Neural cell (in vitro differentiated cells): ENCODE measurements around the gene DNAJB2. TPM values are rescaled to one million over a fixed set of nuclear protein-coding genes. Genes with fewer than 3 reads are reported as not detected.

Source experiments
- H2AFZ ChIP-seq: fragments of 200-600, 300-800 bp; sonication (generic), shearing (Covaris generic); 2 replicates; pipeline ENCODE4 v1.6.0; 2014; ENCODE audit warnings: low read depth, mild to moderate bottlenecking, antibody characterized with exemption, low read length, moderate library complexity
- H3F3A ChIP-seq: fragments of 200-600 bp; shearing (Covaris generic); 2 replicates; pipeline ENCODE4 v1.6.1; 2016; ENCODE audit warnings: mild to moderate bottlenecking, moderate library complexity, mixed read lengths, antibody characterized with exemption, low read length; ENCODE audit not compliant: insufficient read depth, poor library complexity, severe bottlenecking
- H3K27ac ChIP-seq: fragments of 200-600, 300-800 bp; sonication (generic), shearing (Covaris generic); 2 replicates; pipeline ENCODE4 v1.5.1; 2014; ENCODE audit warnings: mild to moderate bottlenecking, low read length, moderate library complexity
- H3K27me3 ChIP-seq: fragments of 300-800, 200-600 bp; sonication (generic), shearing (Covaris generic); 2 replicates; pipeline ENCODE4 v1.6.0; 2014; ENCODE audit warnings: mild to moderate bottlenecking, low read depth, low read length, moderate library complexity; ENCODE audit not compliant: insufficient read depth
- H3K36me3 ChIP-seq: fragments of 300-800, 200-600 bp; sonication (generic), shearing (Covaris generic); 2 replicates; pipeline ENCODE4 v1.5.1; 2014; ENCODE audit warnings: mild to moderate bottlenecking, antibody characterized with exemption, low read length, moderate library complexity; ENCODE audit not compliant: insufficient read depth
- H3K4me2 ChIP-seq: fragments of 300-800, 200-600 bp; sonication (generic), shearing (Covaris generic); 2 replicates; pipeline ENCODE4 v1.6.0; 2014; ENCODE audit warnings: mild to moderate bottlenecking, low read length
- H3K4me3 ChIP-seq: fragments of 300-800, 200-600 bp; sonication (generic), shearing (Covaris generic); 2 replicates; pipeline ENCODE4 v1.5.1; 2014; ENCODE audit warnings: mild to moderate bottlenecking, low read length, moderate library complexity
- H3K79me2 ChIP-seq: fragments of 200-600 bp; shearing (Covaris generic); replicated peaks from 2 replicates; pipeline ENCODE4 v1.6.0; 2014; ENCODE audit warnings: mild to moderate bottlenecking, low read length, moderate library complexity; ENCODE audit not compliant: insufficient read depth
- H3K9ac ChIP-seq: fragments of 300-800, 200-600 bp; sonication (generic), shearing (Covaris generic); 2 replicates; pipeline ENCODE4 v1.6.1; 2016; ENCODE audit warnings: mild to moderate bottlenecking, low read length, mixed read lengths
- H3K9me2 ChIP-seq: fragments of 200-600 bp; shearing (Covaris generic); 2 replicates; pipeline ENCODE4 v1.6.1; 2016; ENCODE audit warnings: mild to moderate bottlenecking, low read length, mixed read lengths; ENCODE audit not compliant: insufficient read depth
- H3K9me3 ChIP-seq: fragments of 200-600, 300-800 bp; sonication (generic), shearing (Covaris generic); 2 replicates; pipeline ENCODE4 v1.6.1; 2016; ENCODE audit warnings: mild to moderate bottlenecking, mixed run types, low read length, moderate library complexity, mixed read lengths
- H4K20me1 ChIP-seq: fragments of 200-600 bp; shearing (Covaris generic); 2 replicates; pipeline ENCODE4 v1.6.1; 2016; ENCODE audit warnings: mild to moderate bottlenecking, mixed run types; ENCODE audit not compliant: insufficient read depth
- EP300 ChIP-seq: fragments of 450-650 bp; conservative IDR thresholded peaks from 2 replicates; pipeline ENCODE4 v1.6.1; 2014; ENCODE audit warnings: antibody characterized with exemption, mild to moderate bottlenecking, moderate library complexity; ENCODE audit not compliant: poor library complexity, severe bottlenecking
- EZH2 ChIP-seq: fragments of 200-600, 300-800 bp; shearing (Covaris generic), sonication (generic); IDR thresholded peaks from 2 replicates; pipeline ENCODE4 v1.6.1; 2014; ENCODE audit warnings: antibody characterized with exemption, low read length, borderline replicate concordance, mild to moderate bottlenecking; ENCODE audit not compliant: insufficient read depth, poor library complexity, severe bottlenecking
- MXI1 ChIP-seq: fragments of 450-650 bp; conservative IDR thresholded peaks from 2 replicates; pipeline ENCODE4 v1.6.1; 2014; ENCODE audit warnings: antibody characterized with exemption, mild to moderate bottlenecking; ENCODE audit not compliant: poor library complexity, severe bottlenecking
- POLR2AphosphoS5 ChIP-seq: IDR thresholded peaks from 2 replicates; pipeline ENCODE4 v1.6.1; 2012
- RAD21 ChIP-seq: fragments of 450-650 bp; conservative IDR thresholded peaks from 2 replicates; pipeline ENCODE4 v1.6.1; 2014; ENCODE audit warnings: antibody characterized with exemption, mild to moderate bottlenecking, moderate library complexity
- SMC3 ChIP-seq: fragments of 450-650 bp; conservative IDR thresholded peaks from 2 replicates; pipeline ENCODE4 v1.6.1; 2014; ENCODE audit warnings: antibody characterized with exemption, mild to moderate bottlenecking, moderate library complexity; ENCODE audit not compliant: poor library complexity
- TAF1 ChIP-seq: IDR thresholded peaks from 2 replicates; pipeline ENCODE4 v1.6.1; 2012; ENCODE audit warnings: low read depth
- polyA plus RNA-seq: library from polyadenylated mRNA; depleted of rRNA; stranded (reverse); fragments of >200 nt; gene quantifications from 2 replicates; pipeline ENCODE4 v1.2.3, GENCODE V29; 2014
- TF ChIP-seq, protein P1 (sequence below): IDR thresholded peaks from 2 replicates; pipeline ENCODE4 v1.6.1; 2012; ENCODE audit warnings: borderline replicate concordance
- TF ChIP-seq, protein P2 (sequence below): fragments of 450-650 bp; IDR thresholded peaks from 2 replicates; pipeline ENCODE4 v1.5.1; 2014; ENCODE audit warnings: antibody characterized with exemption, mild to moderate bottlenecking, moderate library complexity; ENCODE audit not compliant: poor library complexity, severe bottlenecking

Gene DNAJB2
- polyA plus RNA-seq, 1 donor from 2014 or later, result 145 TPM

- H3K9me2 ChIP-seq, result no peaks in the 10 kb centered on the region
- no peaks in the 10 kb centered on the region for H3K79me2 ChIP-seq
- no peaks in the 10 kb centered on the region for H3K9me3 ChIP-seq
- TF ChIP-seq EP300, result no peak
- no peak for TF ChIP-seq RAD21
- no peak for TF ChIP-seq TAF1
- no peak for TF ChIP-seq POLR2AphosphoS5
- TF ChIP-seq, protein P1, sequence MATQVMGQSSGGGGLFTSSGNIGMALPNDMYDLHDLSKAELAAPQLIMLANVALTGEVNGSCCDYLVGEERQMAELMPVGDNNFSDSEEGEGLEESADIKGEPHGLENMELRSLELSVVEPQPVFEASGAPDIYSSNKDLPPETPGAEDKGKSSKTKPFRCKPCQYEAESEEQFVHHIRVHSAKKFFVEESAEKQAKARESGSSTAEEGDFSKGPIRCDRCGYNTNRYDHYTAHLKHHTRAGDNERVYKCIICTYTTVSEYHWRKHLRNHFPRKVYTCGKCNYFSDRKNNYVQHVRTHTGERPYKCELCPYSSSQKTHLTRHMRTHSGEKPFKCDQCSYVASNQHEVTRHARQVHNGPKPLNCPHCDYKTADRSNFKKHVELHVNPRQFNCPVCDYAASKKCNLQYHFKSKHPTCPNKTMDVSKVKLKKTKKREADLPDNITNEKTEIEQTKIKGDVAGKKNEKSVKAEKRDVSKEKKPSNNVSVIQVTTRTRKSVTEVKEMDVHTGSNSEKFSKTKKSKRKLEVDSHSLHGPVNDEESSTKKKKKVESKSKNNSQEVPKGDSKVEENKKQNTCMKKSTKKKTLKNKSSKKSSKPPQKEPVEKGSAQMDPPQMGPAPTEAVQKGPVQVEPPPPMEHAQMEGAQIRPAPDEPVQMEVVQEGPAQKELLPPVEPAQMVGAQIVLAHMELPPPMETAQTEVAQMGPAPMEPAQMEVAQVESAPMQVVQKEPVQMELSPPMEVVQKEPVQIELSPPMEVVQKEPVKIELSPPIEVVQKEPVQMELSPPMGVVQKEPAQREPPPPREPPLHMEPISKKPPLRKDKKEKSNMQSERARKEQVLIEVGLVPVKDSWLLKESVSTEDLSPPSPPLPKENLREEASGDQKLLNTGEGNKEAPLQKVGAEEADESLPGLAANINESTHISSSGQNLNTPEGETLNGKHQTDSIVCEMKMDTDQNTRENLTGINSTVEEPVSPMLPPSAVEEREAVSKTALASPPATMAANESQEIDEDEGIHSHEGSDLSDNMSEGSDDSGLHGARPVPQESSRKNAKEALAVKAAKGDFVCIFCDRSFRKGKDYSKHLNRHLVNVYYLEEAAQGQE, result no peak
- TF ChIP-seq SMC3, result no peak
- TF ChIP-seq EZH2, result no peak
- TF ChIP-seq MXI1, result no peak
- H4K20me1 ChIP-seq, result no peaks in the 10 kb centered on the region
- no peak overlapping the region for H3K4me3 ChIP-seq
- peaks cover 11% of the 10 kb centered on the region for H3K27me3 ChIP-seq
- H3K27ac ChIP-seq, result no peak overlapping the region
- no peak overlapping the region for H3K4me2 ChIP-seq
- no peak overlapping the region for H2AFZ ChIP-seq
- H3K9ac ChIP-seq, result no peak overlapping the region
- no peaks in the 10 kb centered on the region for H3K36me3 ChIP-seq
- peaks cover under 1% of the 10 kb centered on the region for H3F3A ChIP-seq
Observed at GRCh38 chr2:219272995-219273394, 6.2 kb upstream of the DNAJB2 start.

DNA sequence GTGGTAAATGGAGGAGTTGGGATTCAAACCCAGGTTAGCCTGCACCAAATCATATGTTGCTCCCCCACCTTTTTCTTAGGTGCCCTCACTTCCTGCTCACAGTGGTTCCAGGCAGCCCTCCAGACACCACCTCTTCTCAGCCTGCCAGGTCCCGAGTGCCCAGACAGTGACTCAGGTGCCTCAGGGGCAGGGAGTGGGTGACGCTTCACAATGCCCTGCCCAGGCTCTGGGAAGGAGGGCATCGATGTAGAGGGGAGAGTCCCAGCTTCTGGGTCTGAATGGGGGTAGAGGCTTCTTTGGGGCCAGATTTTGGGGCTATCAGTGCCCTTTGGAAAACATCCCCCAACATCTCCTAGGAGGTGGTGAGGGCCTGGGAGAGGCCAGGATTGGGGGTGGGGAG, 5.2 kb upstream of the DNAJB2 start:
- Histone ChIP-seq H2AFZ (peak overlapping the region; percentile 19), H3K9ac (peak overlapping the region; percentile 44)
- TF ChIP-seq TAF1 (no peak), EP300 (no peak), SMC3 (no peak), MXI1 (no peak), EZH2 (no peak)
- TF ChIP-seq, protein P2, sequence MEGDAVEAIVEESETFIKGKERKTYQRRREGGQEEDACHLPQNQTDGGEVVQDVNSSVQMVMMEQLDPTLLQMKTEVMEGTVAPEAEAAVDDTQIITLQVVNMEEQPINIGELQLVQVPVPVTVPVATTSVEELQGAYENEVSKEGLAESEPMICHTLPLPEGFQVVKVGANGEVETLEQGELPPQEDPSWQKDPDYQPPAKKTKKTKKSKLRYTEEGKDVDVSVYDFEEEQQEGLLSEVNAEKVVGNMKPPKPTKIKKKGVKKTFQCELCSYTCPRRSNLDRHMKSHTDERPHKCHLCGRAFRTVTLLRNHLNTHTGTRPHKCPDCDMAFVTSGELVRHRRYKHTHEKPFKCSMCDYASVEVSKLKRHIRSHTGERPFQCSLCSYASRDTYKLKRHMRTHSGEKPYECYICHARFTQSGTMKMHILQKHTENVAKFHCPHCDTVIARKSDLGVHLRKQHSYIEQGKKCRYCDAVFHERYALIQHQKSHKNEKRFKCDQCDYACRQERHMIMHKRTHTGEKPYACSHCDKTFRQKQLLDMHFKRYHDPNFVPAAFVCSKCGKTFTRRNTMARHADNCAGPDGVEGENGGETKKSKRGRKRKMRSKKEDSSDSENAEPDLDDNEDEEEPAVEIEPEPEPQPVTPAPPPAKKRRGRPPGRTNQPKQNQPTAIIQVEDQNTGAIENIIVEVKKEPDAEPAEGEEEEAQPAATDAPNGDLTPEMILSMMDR, result no peak

More for the DNA sequence above, 5.2 kb upstream of the DNAJB2 start:
- H3K27ac ChIP-seq, result peak overlapping the region; percentile 74
- H3K4me2 ChIP-seq, result no peak overlapping the region
- H3K9me2 ChIP-seq, result no peaks in the 10 kb centered on the region
- peak overlapping the region; percentile 37 for H3K4me3 ChIP-seq
- no peaks in the 10 kb centered on the region for H4K20me1 ChIP-seq
- H3K27me3 ChIP-seq, result peaks cover 11% of the 10 kb centered on the region
- no peaks in the 10 kb centered on the region for H3K9me3 ChIP-seq
- peaks cover 10% of the 10 kb centered on the region for H3F3A ChIP-seq
- H3K79me2 ChIP-seq, result no peaks in the 10 kb centered on the region
- H3K36me3 ChIP-seq, result no peaks in the 10 kb centered on the region
